NCI-H1092 treated with DMSO at 0.1 percent for 48 hours (cell line): Measurements from ENCODE around the gene CYP2J2.
"Not testable (repeated sequence)": the region's sequence is repeated elsewhere in the genome, so short reads cannot be mapped to it uniquely, and the experiment has no call there.

ENCODE experiments used
- DNase-seq: peaks from one replicate; lab custom pipeline; 2025; lab: John Stamatoyannopoulos, UW

CYP2J2 gene

DNA sequence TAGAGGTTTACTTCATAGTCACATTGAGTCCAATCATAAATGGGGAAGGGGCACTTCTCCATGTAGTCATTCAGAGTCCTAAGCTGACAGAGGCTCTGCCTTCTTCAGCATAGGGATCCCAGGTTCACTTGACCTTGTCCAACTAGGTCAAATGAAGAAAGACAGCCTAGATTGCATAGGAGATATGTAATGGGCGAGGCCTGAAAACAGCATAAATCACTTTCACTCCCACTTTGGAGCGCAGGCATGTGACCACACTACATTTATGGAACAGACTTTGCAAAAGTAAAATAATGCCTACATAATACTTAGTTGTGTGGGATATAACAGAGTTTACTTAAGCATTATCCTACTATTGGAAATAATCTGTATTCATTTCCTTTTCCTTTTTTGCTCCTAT is 60.1 kb downstream of the CYP2J2 start:
- DNase-seq: no peak

DNA sequence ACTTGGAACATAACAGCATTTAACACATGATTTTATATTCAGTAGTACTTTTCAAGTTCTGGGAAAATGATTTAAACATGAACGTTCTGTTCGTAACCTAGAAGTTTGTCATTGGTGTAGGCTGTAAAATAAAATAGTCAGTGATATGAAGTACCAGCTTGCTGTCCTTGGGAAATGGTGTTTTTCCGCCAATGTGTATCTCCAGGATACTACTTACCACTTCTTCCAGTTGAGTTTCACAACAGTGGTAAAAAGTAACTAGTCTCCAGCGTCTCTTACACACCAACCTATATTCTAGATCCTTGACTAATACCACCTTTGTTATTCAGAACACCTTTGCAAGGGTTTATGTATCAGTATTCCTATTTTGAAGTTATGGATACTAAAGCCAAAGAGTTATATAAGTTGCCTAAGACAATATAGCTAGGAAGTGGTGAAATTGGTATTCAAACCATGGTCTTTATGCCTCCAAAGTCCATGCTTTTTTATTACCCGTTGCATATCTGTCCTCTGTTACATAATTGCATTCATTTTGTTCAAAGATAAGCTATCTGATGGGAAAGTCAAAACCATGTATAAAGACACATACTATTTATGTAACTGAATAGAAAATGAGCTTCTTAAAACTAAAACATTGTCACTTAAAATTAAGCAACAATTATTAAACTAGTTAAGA is 68.8 kb downstream of the CYP2J2 start:
- no peak for DNase-seq

DNA sequence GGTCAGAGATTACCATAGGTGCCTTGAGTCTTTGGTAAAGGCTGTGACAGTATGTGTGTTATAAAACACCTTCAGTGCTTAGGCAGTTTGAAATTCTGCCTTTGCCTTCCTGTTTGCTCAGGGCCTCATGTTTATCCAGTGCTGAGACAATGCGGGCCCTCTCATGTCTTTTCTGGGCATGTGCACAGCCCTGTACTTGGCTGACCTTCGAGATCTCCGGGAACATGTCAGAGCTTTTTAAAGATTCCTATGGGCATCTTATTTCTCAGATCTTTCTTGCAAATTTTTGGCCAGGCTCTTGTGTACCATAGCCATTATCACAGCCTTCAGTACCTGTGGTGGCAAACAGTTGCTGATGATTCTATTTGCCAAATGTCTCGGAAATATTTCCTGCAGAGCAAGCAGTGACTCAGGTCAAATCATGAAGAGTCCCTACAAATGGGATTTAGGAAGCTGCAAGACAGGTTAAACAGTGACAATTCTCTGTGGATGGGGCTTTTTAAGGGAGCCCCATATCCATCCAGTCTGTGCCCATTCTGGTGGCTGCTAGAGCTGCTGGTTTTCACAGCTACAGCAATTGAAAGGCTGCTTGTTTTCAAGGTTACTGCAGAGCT is 69.7 kb downstream of the CYP2J2 start:
- no peak for DNase-seq

DNA sequence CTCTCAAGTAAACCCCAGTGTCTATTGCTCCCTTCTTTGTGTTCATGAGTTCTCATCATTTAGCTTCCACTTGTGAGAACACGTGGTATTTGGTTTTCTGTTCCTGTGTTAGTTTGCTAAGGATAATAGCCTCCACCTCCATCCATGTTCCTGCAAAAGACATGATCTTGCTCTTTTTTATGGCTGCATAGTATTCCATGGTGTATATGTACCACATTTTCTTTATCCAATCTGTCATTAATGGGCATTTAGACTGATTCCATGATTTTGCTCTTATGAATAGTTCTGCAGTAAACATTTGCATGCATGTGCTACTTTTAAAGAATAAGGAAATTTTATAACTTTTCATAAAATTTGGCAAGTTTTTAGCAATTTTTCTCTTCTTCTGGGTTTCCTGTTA is 71.3 kb downstream of the CYP2J2 start:
- DNase-seq: not testable (repeated sequence)

DNA sequence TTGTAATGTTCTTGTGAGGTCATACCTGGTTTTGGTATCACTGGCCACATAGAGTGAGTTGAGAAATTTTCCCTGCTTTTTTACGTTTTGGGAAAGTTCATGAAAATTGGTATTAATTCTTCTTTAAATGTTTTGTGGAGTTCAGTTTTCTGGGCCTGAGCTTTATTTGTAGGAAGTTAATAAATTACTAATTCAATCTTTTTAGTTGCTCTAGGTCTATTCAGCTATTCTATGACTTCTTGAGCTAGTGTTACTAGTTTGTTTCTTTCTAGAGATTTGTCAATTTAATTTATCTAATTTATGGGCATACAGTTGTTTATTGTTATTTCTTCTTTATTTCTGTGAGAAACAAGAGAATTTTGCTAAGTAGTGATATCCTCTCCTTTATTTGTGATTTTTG is 74.5 kb downstream of the CYP2J2 start:
- DNase-seq: no peak

DNA sequence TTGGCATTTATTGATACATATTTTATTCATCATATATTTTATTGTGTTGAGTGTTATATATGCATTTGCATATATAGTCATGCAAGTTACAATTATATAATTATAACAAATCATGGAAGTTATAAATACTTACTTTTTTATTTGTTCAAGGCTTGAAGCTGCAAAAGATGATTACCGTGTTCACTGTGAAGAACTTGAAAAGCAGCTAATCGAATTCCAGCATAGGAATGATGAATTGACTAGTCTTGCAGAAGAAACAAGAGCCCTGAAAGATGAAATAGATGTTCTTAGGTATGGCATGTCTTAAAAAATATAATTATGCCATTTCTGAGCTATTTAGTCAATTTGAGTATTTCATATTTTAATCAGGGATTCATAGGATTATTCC is 79.7 kb downstream of the CYP2J2 start:
- no peak for DNase-seq

DNA sequence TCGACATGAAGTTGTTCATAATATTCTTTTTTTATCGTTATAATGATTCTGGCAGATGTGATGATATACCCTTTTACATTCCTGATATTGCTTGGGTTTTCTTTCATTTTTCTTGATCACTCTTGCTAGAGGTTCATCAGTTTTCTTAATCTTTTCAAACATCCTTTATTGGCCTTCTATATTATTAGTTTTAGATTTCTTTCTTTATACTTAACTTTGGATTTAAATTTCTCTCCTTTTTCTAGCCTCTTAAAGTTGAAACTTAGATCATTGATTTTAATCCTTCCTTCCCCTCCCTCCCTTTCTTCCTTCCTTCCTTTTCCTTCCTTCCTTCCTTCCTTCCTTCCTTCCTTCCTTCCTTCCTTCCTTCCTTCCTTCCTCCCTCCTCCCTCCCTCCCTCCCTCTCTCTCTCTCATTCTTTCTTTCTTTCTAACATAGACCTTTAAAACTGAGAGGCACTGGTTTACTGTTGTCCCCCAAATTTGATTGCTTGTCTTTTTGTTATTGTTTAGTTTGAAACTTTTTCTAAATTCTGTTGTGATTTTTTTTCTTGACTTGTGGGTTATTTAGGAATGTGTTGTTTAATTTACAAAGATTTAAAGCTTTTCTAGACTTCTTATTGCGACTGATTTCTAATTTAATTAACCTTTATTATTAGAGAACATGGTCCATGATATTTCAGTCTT is 80.2 kb downstream of the CYP2J2 start:
- DNase-seq: no peak

DNA sequence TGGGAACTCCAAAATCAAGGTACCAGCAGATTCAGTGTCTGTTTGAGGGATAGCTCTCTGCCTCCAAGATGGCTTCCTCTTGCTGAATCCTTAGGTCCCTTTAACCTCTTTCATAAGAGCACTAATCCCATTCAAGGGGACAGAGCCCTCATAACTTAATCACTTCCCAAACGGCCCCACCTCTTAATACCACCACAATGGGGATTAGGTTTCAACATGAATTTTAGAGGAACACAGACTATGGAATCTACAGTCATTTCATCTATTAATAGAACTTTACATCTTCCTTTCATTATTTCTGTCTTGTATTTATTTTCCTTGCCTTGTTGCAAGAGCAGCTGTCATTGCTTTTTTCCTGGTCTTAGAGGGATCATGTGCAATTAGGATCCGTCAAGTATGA is 81.5 kb downstream of the CYP2J2 start:
- DNase-seq: no peak
